ENCODE results near the gene SCAPER. TPM values are rescaled to one million over a fixed set of nuclear protein-coding genes. Genes with fewer than 3 reads are reported as not detected.

SCAPER gene
- total RNA-seq, 1 experiment from 2014 or later: 21.5 TPM

DNA sequence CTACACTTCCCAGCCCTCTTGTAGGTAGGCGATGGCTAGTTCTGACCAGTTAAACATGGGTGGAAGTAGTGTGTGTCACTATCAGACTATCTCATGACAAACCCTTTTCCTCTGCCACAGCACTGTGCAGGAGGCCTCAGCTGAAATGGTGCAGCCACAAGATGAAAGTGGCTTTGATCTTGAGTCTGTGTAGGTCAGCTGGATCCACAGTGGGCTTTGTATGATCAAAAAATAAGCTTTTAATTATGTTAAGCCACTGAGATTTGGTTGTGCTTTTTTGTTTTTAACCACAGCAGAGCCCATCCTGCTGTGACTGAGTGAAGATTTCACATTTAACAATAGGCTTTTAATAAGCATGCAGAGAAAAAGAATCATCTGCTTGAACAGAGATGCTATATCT lies 46.1 kb upstream of the SCAPER start:
- Histone ChIP-seq H3K4me3 (ENCODE audit: low read depth, low read length, poor library complexity, severe bottlenecking) (no peak overlapping the region), H3K27me3 (replicated peaks; ENCODE audit: insufficient read depth, low read depth, low read length, poor library complexity) (no peaks in the 10 kb centered on the region), H3K9me3 (ENCODE audit: low read depth, low read length, poor library complexity, severe bottlenecking) (no peaks in the 10 kb centered on the region), H3K27ac (ENCODE audit: low read depth, low read length, poor library complexity, severe bottlenecking) (no peak overlapping the region), H3K4me1 (ENCODE audit: insufficient read depth, low read length, poor library complexity, severe bottlenecking) (no peaks in the 10 kb centered on the region), H3K36me3 (ENCODE audit: insufficient read depth, low read length, poor library complexity, severe bottlenecking) (peaks cover 37% of the 10 kb centered on the region)
- intact Hi-C loops (cut with micrococcal nuclease; ENCODE audit: unreplicated experiment): no loop called here
- TF ChIP-seq CTCF (conservative IDR thresholded peaks at IDR 0.05; ENCODE audit: low read depth, low read length) (no peak), EZH2 (IDR thresholded peaks at IDR 0.05; ENCODE audit: borderline replicate concordance, low read depth, low read length, poor library complexity, severe bottlenecking) (no peak)
- ChIA-PET CTCF (no interaction called here), POLR2A (ENCODE audit: low non-redundant PET) (no interaction called here)
- peak; percentile 55 for DNase-seq (ENCODE audit: low spot score)
- no TSS peak for BruUV-seq (replicated peaks)

GRCh38 chr15:76947454-76947853 lies 42.3 kb upstream of the SCAPER start:
- POLR2A ChIA-PET (ENCODE audit: low non-redundant PET): no interaction called here
- intact Hi-C loops (cut with micrococcal nuclease; ENCODE audit: unreplicated experiment): no loop called here

DNA sequence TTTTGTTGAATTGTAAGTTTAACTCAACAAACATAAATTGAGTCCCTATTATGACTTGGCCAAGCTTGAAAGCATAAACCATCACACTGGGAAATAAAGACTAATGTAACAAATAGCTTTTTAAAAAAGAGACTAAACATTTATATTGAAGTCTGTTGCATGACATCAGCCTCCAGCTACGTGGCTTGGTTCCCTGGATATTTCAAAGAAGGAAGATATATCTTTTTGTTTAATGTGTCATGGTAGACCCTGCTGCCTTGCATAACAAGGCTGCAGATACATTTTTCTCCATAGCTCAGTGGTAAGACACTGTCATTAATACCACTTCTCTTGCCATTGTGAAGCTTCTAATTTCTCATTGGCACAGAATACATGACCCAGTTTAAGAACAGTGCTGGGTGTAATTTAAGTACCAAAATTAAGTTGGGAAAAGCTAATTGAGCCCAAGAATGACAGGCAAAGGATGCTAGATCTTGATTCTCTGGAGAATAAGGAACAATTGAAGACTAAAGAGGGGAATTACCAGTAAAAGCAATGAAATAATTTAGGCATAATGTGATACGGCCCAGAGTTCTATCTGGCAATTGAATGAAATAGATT lies 40.5 kb upstream of the SCAPER start:
- TF ChIP-seq EZH2 (IDR thresholded peaks at IDR 0.05; ENCODE audit: borderline replicate concordance, low read depth, low read length, poor library complexity, severe bottlenecking) (no peak), CTCF (conservative IDR thresholded peaks at IDR 0.05; ENCODE audit: low read depth, low read length) (no peak)
- intact Hi-C loops (cut with micrococcal nuclease; ENCODE audit: unreplicated experiment): no loop called here
- Histone ChIP-seq H3K4me1 (ENCODE audit: insufficient read depth, low read length, poor library complexity, severe bottlenecking) (no peaks in the 10 kb centered on the region), H3K36me3 (ENCODE audit: insufficient read depth, low read length, poor library complexity, severe bottlenecking) (peaks cover 45% of the 10 kb centered on the region), H3K27me3 (replicated peaks; ENCODE audit: insufficient read depth, low read depth, low read length, poor library complexity) (no peaks in the 10 kb centered on the region), H3K4me3 (ENCODE audit: low read depth, low read length, poor library complexity, severe bottlenecking) (no peak overlapping the region), H3K9me3 (ENCODE audit: low read depth, low read length, poor library complexity, severe bottlenecking) (no peaks in the 10 kb centered on the region), H3K27ac (ENCODE audit: low read depth, low read length, poor library complexity, severe bottlenecking) (no peak overlapping the region)
- BruUV-seq (replicated peaks): no TSS peak
- ChIA-PET CTCF (no interaction called here), POLR2A (ENCODE audit: low non-redundant PET) (no interaction called here)
- no peak for DNase-seq (ENCODE audit: low spot score)

More at GRCh38 chr15:76947454-76947853, 42.3 kb upstream of the SCAPER start:
- H3K9me3 ChIP-seq (ENCODE audit: low read depth, low read length, poor library complexity, severe bottlenecking): no peaks in the 10 kb centered on the region
- no TSS peak for BruUV-seq (replicated peaks)
- CTCF ChIA-PET: no interaction called here
- H3K4me1 ChIP-seq (ENCODE audit: insufficient read depth, low read length, poor library complexity, severe bottlenecking): no peaks in the 10 kb centered on the region
- TF ChIP-seq EZH2 (IDR thresholded peaks at IDR 0.05; ENCODE audit: borderline replicate concordance, low read depth, low read length, poor library complexity, severe bottlenecking): no peak
- no peak for TF ChIP-seq CTCF (conservative IDR thresholded peaks at IDR 0.05; ENCODE audit: low read depth, low read length)
- no peak overlapping the region for H3K27ac ChIP-seq (ENCODE audit: low read depth, low read length, poor library complexity, severe bottlenecking)
- no peak for DNase-seq (ENCODE audit: low spot score)
- H3K36me3 ChIP-seq (ENCODE audit: insufficient read depth, low read length, poor library complexity, severe bottlenecking): peaks cover 48% of the 10 kb centered on the region
- no peaks in the 10 kb centered on the region for H3K27me3 ChIP-seq (replicated peaks; ENCODE audit: insufficient read depth, low read depth, low read length, poor library complexity)
- H3K4me3 ChIP-seq (ENCODE audit: low read depth, low read length, poor library complexity, severe bottlenecking): no peak overlapping the region
